A549 (cell line): Measurements from ENCODE around the gene TUBGCP6. TPM values are rescaled to one million over a fixed set of nuclear protein-coding genes. Genes with fewer than 3 reads are reported as not detected.

Source experiments
- ATAC-seq, 2 experiments: fragments of 200-7000 bp in 1 of 2; fragments of >200 bp in 1 of 2; cut with Nextera tagmentation in 1 of 2; cut with Tn5 transposase in 1 of 2; 3 replicates each; pipeline versions ENCODE4 v1.8.0 to v1.9.1; 2018 to 2020; ENCODE audit warnings: mild to moderate bottlenecking in 1 of 2, moderate library complexity in 1 of 2
- CTCF ChIA-PET: fragments of 300-600 bp; sonication (Branson Sonifier 250); formaldehyde crosslinking; extraction: SDS; loops from one replicate; lab custom pipeline; 2021; ENCODE audit warnings: antibody characterized with exemption, inconsistent platforms; lab: Yijun Ruan, JAX
- POLR2A ChIA-PET: fragments of 350-600 bp; formaldehyde crosslinking; extraction: SDS; loops from one replicate; lab custom pipeline; 2021; ENCODE audit warnings: antibody characterized with exemption, inconsistent platforms; lab: Yijun Ruan, JAX
- DNase-seq, 2 experiments: peaks; one replicate each; pipeline versions ENCODE4 v3.0.0 to v3.0.0-alpha.2; 2011 to 2016; ENCODE audit warnings: low read depth in 1 of 2, low spot score in 1 of 2
- FAIRE-seq: peaks from 2 replicates; lab custom pipeline; 2011; peaks lifted over from hg19 to GRCh38; lab: Jason Lieb, UNC
- H3K27ac ChIP-seq, 2 experiments: fragments of >200 bp; sonication (Bioruptor Twin); formaldehyde crosslinking; 3 replicates each; pipeline ENCODE4 v1.5.1; 2016 to 2017
- H3K4me1 ChIP-seq: fragments of >200 bp; sonication (Bioruptor Twin); formaldehyde crosslinking; 3 replicates; pipeline ENCODE4 v1.6.1; 2016
- H3K4me2 ChIP-seq: fragments of >200 bp; sonication (Bioruptor Twin); formaldehyde crosslinking; 3 replicates; pipeline ENCODE4 v1.6.1; 2016
- H3K4me3 ChIP-seq: fragments of >200 bp; sonication (Bioruptor Twin); formaldehyde crosslinking; 3 replicates; pipeline ENCODE4 v1.5.1; 2016
- H3K9me3 ChIP-seq: fragments of >200 bp; sonication (Bioruptor Twin); formaldehyde crosslinking; 3 replicates; pipeline ENCODE4 v1.6.1; 2016
- BCL3 ChIP-seq: fragments of >200 bp; sonication (Bioruptor Twin); formaldehyde crosslinking; IDR thresholded peaks from 3 replicates; pipeline ENCODE4 v1.6.1; 2016
- BHLHE40 ChIP-seq: IDR thresholded peaks from 2 replicates; pipeline ENCODE4 v1.6.1; 2012; ENCODE audit warnings: low read depth, low read length, inconsistent platforms
- CBX2 ChIP-seq: fragments of 200-600 bp; sonication (generic); IDR thresholded peaks from 2 replicates; pipeline ENCODE4 v1.6.1; 2016; ENCODE audit warnings: low read depth, mild to moderate bottlenecking, borderline replicate concordance
- CBX8 ChIP-seq: fragments of 200-600 bp; sonication (generic); IDR thresholded peaks from 2 replicates; pipeline ENCODE4 v1.6.1; 2016
- CEBPB ChIP-seq, 2 experiments: fragments of >200 bp in 1 of 2; sonication (Bioruptor Twin) in 1 of 2; formaldehyde crosslinking in 1 of 2; IDR thresholded peaks; 2 replicates each; pipeline ENCODE4 v1.6.1; 2012 to 2016
- CHD2 ChIP-seq: fragments of 150-350 bp; IDR thresholded peaks from 2 replicates; pipeline ENCODE4 v1.6.1; 2014; ENCODE audit warnings: low read length; ENCODE audit not compliant: partially characterized antibody
- CTCF ChIP-seq: fragments of >200 bp; sonication (Bioruptor Twin); formaldehyde crosslinking; IDR thresholded peaks from 3 replicates; pipeline ENCODE4 v1.5.1; 2016
- EHF ChIP-seq: fragments of 250-450 bp; sonication (Bioruptor Pico); IDR thresholded peaks from 2 replicates; pipeline ENCODE4 v1.5.0; 2020; ENCODE audit warnings: mild to moderate bottlenecking
- ELK1 ChIP-seq: fragments of 150-350 bp; IDR thresholded peaks from 2 replicates; pipeline ENCODE4 v1.6.1; 2014; ENCODE audit warnings: low read depth, mild to moderate bottlenecking, low read length
- EP300 ChIP-seq, 2 experiments: fragments of >200 bp; sonication (Bioruptor Twin); formaldehyde crosslinking; IDR thresholded peaks; 2 replicates in 1 of 2; 3 replicates in 1 of 2; pipeline ENCODE4 v1.6.1; 2016 to 2017
- ESRRA ChIP-seq: fragments of 150-350 bp; IDR thresholded peaks from 2 replicates; pipeline ENCODE4 v1.6.1; 2014; ENCODE audit warnings: mild to moderate bottlenecking, low read length, borderline replicate concordance
- FOSB ChIP-seq: fragments of 250-450 bp; sonication (Bioruptor Pico); IDR thresholded peaks from 2 replicates; pipeline ENCODE4 v1.5.0; 2020; ENCODE audit warnings: mild to moderate bottlenecking, moderate library complexity
- FOSL2 ChIP-seq, 2 experiments: fragments of 450-650 bp in 1 of 2; fragments of >200 bp in 1 of 2; sonication (Bioruptor Twin) in 1 of 2; formaldehyde crosslinking; IDR thresholded peaks; 2 replicates each; pipeline versions ENCODE4 v1.5.0 to v1.6.1; 2016 to 2020; ENCODE audit warnings: mild to moderate bottlenecking in 1 of 2, moderate library complexity in 1 of 2
- GATA3 ChIP-seq: IDR thresholded peaks from 2 replicates; pipeline ENCODE4 v1.6.1; 2012; ENCODE audit warnings: borderline replicate concordance
- HDAC2 ChIP-seq: fragments of 200-600 bp; sonication (generic); IDR thresholded peaks from 2 replicates; pipeline ENCODE4 v1.6.1; 2016
- HOXA7 ChIP-seq: fragments of 250-450 bp; sonication (Bioruptor Pico); IDR thresholded peaks from 2 replicates; pipeline ENCODE4 v1.5.0; 2020; ENCODE audit warnings: mild to moderate bottlenecking, moderate library complexity
- HOXB13 ChIP-seq: fragments of 250-450 bp; sonication (Bioruptor Pico); IDR thresholded peaks from 2 replicates; pipeline ENCODE4 v1.5.0; 2020; ENCODE audit warnings: low read depth, mild to moderate bottlenecking, moderate library complexity
- JUN ChIP-seq, 2 experiments: fragments of >200 bp; sonication (Bioruptor Twin); formaldehyde crosslinking; IDR thresholded peaks; 2 replicates in 1 of 2; 3 replicates in 1 of 2; pipeline ENCODE4 v1.6.1; 2016 to 2017
- KDM1A ChIP-seq: fragments of 200-600 bp; sonication (generic); IDR thresholded peaks from 2 replicates; pipeline ENCODE4 v1.6.1; 2016; ENCODE audit warnings: low read depth, mild to moderate bottlenecking
- KDM5A ChIP-seq: fragments of 200-600 bp; sonication (generic); IDR thresholded peaks from 2 replicates; pipeline ENCODE4 v1.6.1; 2016; ENCODE audit warnings: antibody characterized with exemption, mild to moderate bottlenecking
- MYC ChIP-seq: IDR thresholded peaks from 2 replicates; pipeline ENCODE4 v1.6.1; 2012; ENCODE audit warnings: mild to moderate bottlenecking, inconsistent platforms, low read length, improper control_type of control experiment, borderline replicate concordance
- NPAS2 ChIP-seq: fragments of 250-450 bp; sonication (Bioruptor Pico); IDR thresholded peaks from 2 replicates; pipeline ENCODE4 v1.8.0; 2022; ENCODE audit warnings: mild to moderate bottlenecking, moderate library complexity, borderline replicate concordance
- PHF8 ChIP-seq: fragments of 200-600 bp; sonication (generic); IDR thresholded peaks from 2 replicates; pipeline ENCODE4 v1.6.1; 2016; ENCODE audit warnings: low read depth, mild to moderate bottlenecking, antibody characterized with exemption, moderate library complexity, borderline replicate concordance
- RFX5 ChIP-seq: fragments of 450-650 bp; IDR thresholded peaks from 2 replicates; pipeline ENCODE4 v1.7.1; 2014; ENCODE audit warnings: antibody characterized with exemption, mild to moderate bottlenecking, moderate library complexity
- RNF2 ChIP-seq: fragments of 200-600 bp; sonication (generic); IDR thresholded peaks from 2 replicates; pipeline ENCODE4 v1.6.1; 2016; ENCODE audit warnings: low read depth, mild to moderate bottlenecking, antibody characterized with exemption, moderate library complexity, borderline replicate concordance
- SMC3 ChIP-seq: fragments of >200 bp; sonication (Bioruptor Twin); formaldehyde crosslinking; IDR thresholded peaks from 3 replicates; pipeline ENCODE4 v1.6.1; 2018; ENCODE audit warnings: inconsistent platforms
- SREBF2 ChIP-seq: fragments of 450-650 bp; IDR thresholded peaks from 2 replicates; pipeline ENCODE4 v1.6.1; 2014; ENCODE audit warnings: mild to moderate bottlenecking, moderate library complexity
- TP53 ChIP-seq: fragments of 250-450 bp; sonication (Bioruptor Pico); IDR thresholded peaks from 2 replicates; pipeline ENCODE4 v1.5.0; 2021; ENCODE audit warnings: mild to moderate bottlenecking, moderate library complexity
- USF2 ChIP-seq: fragments of 450-650 bp; IDR thresholded peaks from 2 replicates; pipeline ENCODE4 v1.6.1; 2014; ENCODE audit warnings: antibody characterized with exemption
- WGBS: methylation state at CpG from one replicate; pipeline ENCODE4 v1.1.6; 2017; ENCODE audit errors: missing lambda C conversion rate; 5-methylcytosine and 5-hydroxymethylcytosine counted together
- polyA plus RNA-seq, 4 experiments: library from polyadenylated mRNA; depleted of rRNA in 3 of 4; stranded (reverse); fragments of >200 nt; fragmentation: RNase III in 1 of 4; extraction: RNeasy Plus Mini Kit Qiagen cat#74134 plus additional on column Dnase treatment in 1 of 4; gene quantifications; 2 replicates in 3 of 4; 3 replicates in 1 of 4; pipeline ENCODE4 v1.2.3, GENCODE V29; 2011 to 2017

The TUBGCP6 gene
- polyA plus RNA-seq, 2 of the 4 experiments (the other 2 are of a cell fraction): 6.5 to 14.2 TPM

- H3K4me3 ChIP-seq: no peak overlapping the region
- H3K9me3 ChIP-seq: no peaks in the 10 kb centered on the region
- peak overlapping the region; percentile 79 to 93; a peak in 5 of 6 replicates for H3K27ac ChIP-seq
- ATAC-seq (no peak), FAIRE-seq (no peak), DNase-seq (no peak)
- peak overlapping the region; percentile 94 for H3K4me2 ChIP-seq
- peaks cover 27% of the 10 kb centered on the region for H3K4me1 ChIP-seq
- ChIA-PET CTCF (interaction anchor here (0.9 to 3.3 kb wide), 7 partner anchors 15 to 133 kb away, joined by 3 to 15 read pairs (median 6); no protein-coding TSS in a partner anchor), POLR2A (no interaction called here)
- WGBS: 90% methylated on average over 9 of the region's 20 CpGs
- TF ChIP-seq HDAC2 (no peak), FOSB (CRISPR knock-in tag) (no peak), CBX8 (no peak), CEBPB (IDR thresholded peaks at IDR 0.05) (no peak), JUN (IDR thresholded peaks at IDR 0.05) (no peak), KDM1A (no peak), USF2 (no peak), ELK1 (no peak), KDM5A (no peak), RFX5 (no peak), CTCF (no peak), RNF2 (no peak), CHD2 (no peak), NPAS2 (CRISPR knock-in tag) (no peak), GATA3 (no peak), EP300 (IDR thresholded peaks at IDR 0.05) (no peak), CBX2 (no peak)
These were observed 55.5 kb downstream of the TUBGCP6 start for GRCh38 chr22:50189184-50189848.

GRCh38 chr22:50188356-50188755 is 56.5 kb downstream of the TUBGCP6 start:
- ChIA-PET POLR2A (no interaction called here), CTCF (interaction anchor here (1.5 kb wide), 1 partner anchor 82 kb away, joined by 3 read pairs; no protein-coding TSS in a partner anchor)
- H3K4me2 ChIP-seq: no peak overlapping the region
- peaks cover 34% of the 10 kb centered on the region for H3K4me1 ChIP-seq
- no peak for DNase-seq
- no peak overlapping the region for H3K27ac ChIP-seq
- no peak for FAIRE-seq
- no peak overlapping the region for H3K4me3 ChIP-seq
- WGBS: 90% methylated on average over 10 of the region's 11 CpGs
- TF ChIP-seq MYC (no peak), ESRRA (no peak), TP53 (no peak), SMC3 (no peak), BHLHE40 (no peak), CEBPB (IDR thresholded peaks at IDR 0.05) (no peak), HOXB13 (no peak), PHF8 (no peak), CBX8 (no peak), RFX5 (no peak), HOXA7 (CRISPR knock-in tag) (no peak), BCL3 (no peak), SREBF2 (no peak), KDM5A (no peak), FOSL2 (IDR thresholded peaks at IDR 0.05) (no peak), FOSL2 (CRISPR knock-in tag; IDR thresholded peaks at IDR 0.05) (no peak), EHF (CRISPR knock-in tag) (no peak)
- ATAC-seq: no peak
- no peaks in the 10 kb centered on the region for H3K9me3 ChIP-seq
